Ovary (tissue), 9 donors: ENCODE results near the gene HSPH1. TPM values are rescaled to one million over a fixed set of nuclear protein-coding genes. Genes with fewer than 3 reads are reported as not detected.

Experiments
- DNase-seq, 5 donors: peaks; one replicate each; pipeline ENCODE4 v3.0.0-alpha.2; 2019 to 2020
- H3K27ac ChIP-seq, 2 donors: fragments of 200-600 bp; one replicate each; pipeline versions ENCODE4 v1.5.1 to v1.8.0; 2019 to 2022
- H3K27me3 ChIP-seq: fragments of 200-600 bp; one replicate; pipeline ENCODE4 v1.8.0; 2022
- H3K36me3 ChIP-seq: fragments of 200-600 bp; sonication (generic); one replicate; pipeline ENCODE4 v1.5.1; 2019
- H3K4me1 ChIP-seq: one replicate; pipeline ENCODE4 v1.8.1; 2013; ENCODE audit warnings: mild to moderate bottlenecking, moderate library complexity; ENCODE audit not compliant: insufficient read depth
- H3K4me3 ChIP-seq: fragments of 200-600 bp; sonication (generic); one replicate; pipeline ENCODE4 v1.5.1; 2017
- H3K9me3 ChIP-seq, 2 donors: fragments of 200-600 bp in 1 of 2; sonication (generic) in 1 of 2; one replicate each; pipeline versions ENCODE4 v1.5.1 to v1.8.1; 2013 to 2019; ENCODE audit warnings: mild to moderate bottlenecking in 1 of 2, moderate library complexity in 1 of 2
- EP300 ChIP-seq: sonication (generic); formaldehyde crosslinking; IDR thresholded peaks from one replicate; pipeline ENCODE4 v1.6.1; 2017; ENCODE audit warnings: antibody characterized with exemption
- POLR2A ChIP-seq: fragments of 450-650 bp; IDR thresholded peaks from one replicate; pipeline ENCODE4 v1.6.1; 2017; ENCODE audit warnings: antibody characterized with exemption, mild to moderate bottlenecking, moderate library complexity
- WGBS, 3 donors: extraction: QIAGEN DNeasy Blood & Tissue Kit in 1 of 3; methylation state at CpG; one replicate each; pipeline versions ENCODE4 v1.1.5 to v1.1.7; 2013 to 2017; 5-methylcytosine and 5-hydroxymethylcytosine counted together
- intact Hi-C, 4 donors: fragments of 100-400 bp; cut with DNase I; formaldehyde crosslinking; loops; one replicate each; pipeline versions ENCODE4 v1.11.0 to v1.15.1; 2022 to 2023
- polyA plus RNA-seq, 2 donors: library from polyadenylated mRNA; stranded (reverse); fragments of 200-250 nt in 1 of 2; fragments of 350-450 nt in 1 of 2; fragmentation: Illumina TruSeq in 1 of 2; extraction: RNeasy Lipid Tissue Mini Kit (QIAGEN cat#74804) in 1 of 2; gene quantifications; one replicate each; pipeline ENCODE4 v1.2.3, GENCODE V29; 2013 to 2014
- total RNA-seq, 7 donors: library from RNA; depleted of rRNA in 2 of 7; stranded (reverse); fragments of >200 nt in 2 of 7; fragmentation: NEBNext Ultra II Directional in 3 of 7; extraction: Animal tissue kit (Norgen Biotek cat#: 25700) in 3 of 7; gene quantifications; one replicate each; pipeline versions ENCODE4 v1.1.0 to v1.2.4, GENCODE V29; 2016 to 2023
- TF ChIP-seq, protein P1 (sequence below), 3 donors: fragments of 450-650 bp in 2 of 3; fragments of 200-600 bp in 1 of 3; IDR thresholded peaks; one replicate each; pipeline versions ENCODE4 v1.5.1 to v1.8.0; 2016 to 2022; ENCODE audit warnings: antibody characterized with exemption in 3 of 3, mild to moderate bottlenecking in 1 of 3
- donor health status: DM: no; HTN: no; CAD: no; lungs with moderate emphysema.
- donor health status: DM: no; HTN: no; CAD: no.
- donor health status: Bipolar disorder and iron deficiency.
- donor health status: DM: yes; HTN: yes; CAD: no.
- donor health status: DM: no; HTN: no; CAD: no.
- donor health status: DM: yes; HTN: yes; CAD: no.

Gene HSPH1
- total and polyA plus RNA-seq, 9 donors, result 16.0 to 93.2 (median 52.7) TPM

DNA sequence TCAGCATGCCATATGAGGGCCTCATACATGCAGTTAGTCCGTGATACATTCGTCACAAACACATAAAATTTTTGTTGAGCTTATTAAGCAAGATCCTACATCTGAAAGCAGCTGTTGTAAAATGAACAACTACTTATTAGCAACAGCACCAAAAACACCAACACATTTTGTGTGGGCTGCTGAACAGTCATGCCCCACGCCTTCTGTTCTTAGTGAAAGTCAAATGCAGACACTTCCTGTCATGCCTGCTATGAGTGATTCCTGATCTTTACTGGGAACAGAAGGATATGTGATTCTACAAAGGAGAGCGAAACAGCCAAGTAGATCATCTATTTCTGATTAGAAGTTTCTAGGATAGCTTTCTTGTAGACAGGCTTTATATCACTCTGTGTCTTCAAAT, 33.9 kb upstream of the HSPH1 start:
- Histone ChIP-seq H3K36me3 (no peaks in the 10 kb centered on the region), H3K27me3 (no peaks in the 10 kb centered on the region), H3K4me3 (no peak overlapping the region), H3K4me1 (peaks cover 2% of the 10 kb centered on the region), H3K27ac (no peak overlapping the region), H3K9me3 (no peaks in the 10 kb centered on the region)
- WGBS, 3 donors, result 92 to 98% (median 94%) methylated on average over 4 of the region's 4 CpGs
- intact Hi-C loops, result no loop called here
- TF ChIP-seq POLR2A (no peak), EP300 (no peak)
- TF ChIP-seq, protein P1, sequence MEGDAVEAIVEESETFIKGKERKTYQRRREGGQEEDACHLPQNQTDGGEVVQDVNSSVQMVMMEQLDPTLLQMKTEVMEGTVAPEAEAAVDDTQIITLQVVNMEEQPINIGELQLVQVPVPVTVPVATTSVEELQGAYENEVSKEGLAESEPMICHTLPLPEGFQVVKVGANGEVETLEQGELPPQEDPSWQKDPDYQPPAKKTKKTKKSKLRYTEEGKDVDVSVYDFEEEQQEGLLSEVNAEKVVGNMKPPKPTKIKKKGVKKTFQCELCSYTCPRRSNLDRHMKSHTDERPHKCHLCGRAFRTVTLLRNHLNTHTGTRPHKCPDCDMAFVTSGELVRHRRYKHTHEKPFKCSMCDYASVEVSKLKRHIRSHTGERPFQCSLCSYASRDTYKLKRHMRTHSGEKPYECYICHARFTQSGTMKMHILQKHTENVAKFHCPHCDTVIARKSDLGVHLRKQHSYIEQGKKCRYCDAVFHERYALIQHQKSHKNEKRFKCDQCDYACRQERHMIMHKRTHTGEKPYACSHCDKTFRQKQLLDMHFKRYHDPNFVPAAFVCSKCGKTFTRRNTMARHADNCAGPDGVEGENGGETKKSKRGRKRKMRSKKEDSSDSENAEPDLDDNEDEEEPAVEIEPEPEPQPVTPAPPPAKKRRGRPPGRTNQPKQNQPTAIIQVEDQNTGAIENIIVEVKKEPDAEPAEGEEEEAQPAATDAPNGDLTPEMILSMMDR (IDR thresholded peaks at IDR 0.05), result no peak
- DNase-seq, result no peak

DNA sequence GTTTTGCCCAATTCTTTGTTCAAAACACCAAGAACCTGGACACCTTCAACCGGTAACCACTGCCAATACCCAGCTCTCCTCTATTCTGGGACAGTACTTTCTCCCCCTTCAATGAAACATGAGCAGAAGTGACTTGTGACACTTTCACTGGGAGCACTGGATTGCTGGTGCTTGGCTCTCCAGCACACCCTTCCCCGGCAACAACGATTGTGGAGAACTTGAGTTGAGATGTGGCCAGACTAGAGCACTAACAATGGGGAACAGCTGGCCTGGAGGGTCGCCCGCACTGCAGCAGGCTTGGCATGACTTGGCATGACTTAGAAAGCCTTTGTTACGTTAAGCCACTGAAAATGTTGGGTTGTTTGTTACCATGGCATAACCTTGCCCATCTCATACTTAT, 30.6 kb upstream of the HSPH1 start:
- H3K9me3 ChIP-seq, result no peaks in the 10 kb centered on the region
- no peaks in the 10 kb centered on the region for H3K27me3 ChIP-seq
- H3K36me3 ChIP-seq, result no peaks in the 10 kb centered on the region
- no peak overlapping the region for H3K27ac ChIP-seq
- no peak overlapping the region for H3K4me3 ChIP-seq
- 92 to 94% (median 94%) methylated on average over 6 of the region's 6 CpGs for WGBS, 3 donors
- DNase-seq, result no peak
- intact Hi-C loops, result no loop called here
- TF ChIP-seq, protein P1 (IDR thresholded peaks at IDR 0.05), result no peak
- TF ChIP-seq EP300, result no peak
- no peak for TF ChIP-seq POLR2A
- no peaks in the 10 kb centered on the region for H3K4me1 ChIP-seq

DNA sequence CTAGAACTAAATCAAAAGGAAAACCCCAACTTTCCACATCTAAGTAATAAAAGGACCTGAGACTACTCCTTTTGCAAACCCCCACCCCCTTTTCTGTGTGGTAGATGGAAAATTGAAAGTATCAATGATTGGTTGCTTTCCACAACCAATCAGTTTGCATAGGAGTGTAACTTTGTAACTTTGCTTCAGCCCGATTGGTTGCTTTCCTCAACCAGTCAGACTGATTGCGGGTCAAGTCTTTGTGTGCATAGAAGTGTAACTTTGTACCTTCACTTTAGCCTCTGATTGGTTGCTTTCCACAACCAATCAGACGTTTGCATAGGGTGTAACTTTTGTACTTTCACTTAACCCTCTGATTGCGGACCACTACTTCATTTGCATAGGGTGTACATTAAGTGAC, 30.0 kb upstream of the HSPH1 start:
- TF ChIP-seq, protein P1 (IDR thresholded peaks at IDR 0.05), result no peak
- TF ChIP-seq POLR2A (no peak), EP300 (no peak)
- Histone ChIP-seq H3K4me1 (no peaks in the 10 kb centered on the region), H3K27me3 (no peaks in the 10 kb centered on the region), H3K9me3 (no peaks in the 10 kb centered on the region), H3K36me3 (no peaks in the 10 kb centered on the region), H3K4me3 (no peak overlapping the region), H3K27ac (no peak overlapping the region)
- WGBS, 3 donors, result 81 to 88% (median 84%) methylated on average over 4 of the region's 4 CpGs
- intact Hi-C loops, result no loop called here
- DNase-seq, result no peak

DNA sequence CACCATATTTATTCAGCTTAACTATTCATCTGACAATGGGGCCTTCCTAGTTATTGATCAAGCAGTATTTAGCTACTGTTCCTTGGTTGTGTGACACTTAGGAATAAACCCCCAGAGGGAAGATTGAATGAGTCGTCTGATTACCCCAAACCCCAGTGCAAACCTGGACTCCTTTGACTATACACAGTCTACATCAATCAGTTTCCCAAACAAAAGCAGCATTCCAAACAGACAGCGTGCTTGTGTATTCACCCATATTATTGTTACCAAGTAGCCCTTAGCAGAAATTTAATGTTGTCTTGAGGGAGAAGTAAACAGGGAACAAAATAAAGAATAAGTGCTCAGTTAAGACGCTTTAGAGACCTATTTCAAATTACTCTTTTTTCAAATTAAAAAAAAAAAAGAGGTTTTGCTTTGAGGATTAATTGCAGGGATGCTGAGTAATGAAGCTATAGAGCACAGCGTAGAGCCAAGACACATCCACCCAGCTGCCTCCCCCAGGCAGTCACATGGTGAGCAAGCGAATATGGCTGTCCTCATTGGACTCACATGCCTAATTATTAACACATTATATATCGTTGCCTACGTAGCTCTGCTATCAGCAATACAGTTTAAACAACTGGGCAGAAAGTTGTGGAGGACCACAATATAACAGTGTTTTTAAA, 23.4 kb upstream of the HSPH1 start:
- Histone ChIP-seq H3K4me1 (no peaks in the 10 kb centered on the region), H3K27ac (no peak overlapping the region), H3K4me3 (no peak overlapping the region), H3K9me3 (no peaks in the 10 kb centered on the region), H3K36me3 (no peaks in the 10 kb centered on the region), H3K27me3 (no peaks in the 10 kb centered on the region)
- no peak for DNase-seq
- intact Hi-C loops, result no loop called here
- TF ChIP-seq, protein P1 (IDR thresholded peaks at IDR 0.05), result no peak
- no peak for TF ChIP-seq POLR2A
- no peak for TF ChIP-seq EP300
- WGBS, 3 donors, result 69 to 72% (median 70%) methylated on average over 7 of the region's 7 CpGs
